HepG2 (cell line): Measurements from ENCODE around the gene SFXN5.

Experiments
- FOXM1 ChIP-seq: sonication (generic); formaldehyde crosslinking; IDR thresholded peaks from 2 replicates; pipeline ENCODE4 v1.5.0; 2020; ENCODE audit warnings: missing genetic modification reagents
- TF ChIP-seq, protein P1 (sequence below): sonication (generic); formaldehyde crosslinking; IDR thresholded peaks from 2 replicates; pipeline ENCODE4 v1.5.0; 2020; ENCODE audit warnings: mild to moderate bottlenecking, missing genetic modification reagents, moderate library complexity

DNA sequence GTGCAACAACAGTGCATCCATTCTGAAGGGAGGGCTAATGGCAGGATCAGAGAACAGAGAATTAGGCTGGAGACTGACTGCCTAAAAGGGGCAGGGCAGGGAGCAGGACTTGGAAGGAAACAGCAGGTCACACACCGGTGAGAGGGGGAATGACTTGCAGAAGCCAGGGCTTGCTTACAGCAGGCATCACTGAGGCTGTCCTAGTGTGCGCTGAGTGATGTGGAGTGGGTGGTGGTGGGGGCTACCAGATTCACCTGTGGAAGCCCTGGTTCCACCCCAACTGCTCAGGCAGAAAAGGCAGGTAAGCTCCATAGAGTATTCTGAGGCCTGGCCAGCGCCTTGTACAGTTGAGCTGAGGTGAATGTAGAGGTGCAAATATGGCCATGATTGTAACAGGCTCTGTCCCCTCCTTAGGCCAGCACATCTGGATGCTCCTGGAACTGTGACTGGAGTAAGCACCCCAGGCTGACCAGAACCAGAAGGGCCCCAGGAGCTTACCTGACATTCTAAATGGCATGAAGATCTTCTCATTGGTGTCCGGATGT is 49.4 kb downstream of the SFXN5 start:
- no peak for TF ChIP-seq FOXM1 (CRISPR knock-in tag)
- TF ChIP-seq, protein P1, sequence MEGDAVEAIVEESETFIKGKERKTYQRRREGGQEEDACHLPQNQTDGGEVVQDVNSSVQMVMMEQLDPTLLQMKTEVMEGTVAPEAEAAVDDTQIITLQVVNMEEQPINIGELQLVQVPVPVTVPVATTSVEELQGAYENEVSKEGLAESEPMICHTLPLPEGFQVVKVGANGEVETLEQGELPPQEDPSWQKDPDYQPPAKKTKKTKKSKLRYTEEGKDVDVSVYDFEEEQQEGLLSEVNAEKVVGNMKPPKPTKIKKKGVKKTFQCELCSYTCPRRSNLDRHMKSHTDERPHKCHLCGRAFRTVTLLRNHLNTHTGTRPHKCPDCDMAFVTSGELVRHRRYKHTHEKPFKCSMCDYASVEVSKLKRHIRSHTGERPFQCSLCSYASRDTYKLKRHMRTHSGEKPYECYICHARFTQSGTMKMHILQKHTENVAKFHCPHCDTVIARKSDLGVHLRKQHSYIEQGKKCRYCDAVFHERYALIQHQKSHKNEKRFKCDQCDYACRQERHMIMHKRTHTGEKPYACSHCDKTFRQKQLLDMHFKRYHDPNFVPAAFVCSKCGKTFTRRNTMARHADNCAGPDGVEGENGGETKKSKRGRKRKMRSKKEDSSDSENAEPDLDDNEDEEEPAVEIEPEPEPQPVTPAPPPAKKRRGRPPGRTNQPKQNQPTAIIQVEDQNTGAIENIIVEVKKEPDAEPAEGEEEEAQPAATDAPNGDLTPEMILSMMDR: no peak
